Measurements from ENCODE around the gene KNOP1.
"Not testable (repeated sequence)": the region's sequence is repeated elsewhere in the genome, so short reads cannot be mapped to it uniquely, and the experiment has no call there.

DNA sequence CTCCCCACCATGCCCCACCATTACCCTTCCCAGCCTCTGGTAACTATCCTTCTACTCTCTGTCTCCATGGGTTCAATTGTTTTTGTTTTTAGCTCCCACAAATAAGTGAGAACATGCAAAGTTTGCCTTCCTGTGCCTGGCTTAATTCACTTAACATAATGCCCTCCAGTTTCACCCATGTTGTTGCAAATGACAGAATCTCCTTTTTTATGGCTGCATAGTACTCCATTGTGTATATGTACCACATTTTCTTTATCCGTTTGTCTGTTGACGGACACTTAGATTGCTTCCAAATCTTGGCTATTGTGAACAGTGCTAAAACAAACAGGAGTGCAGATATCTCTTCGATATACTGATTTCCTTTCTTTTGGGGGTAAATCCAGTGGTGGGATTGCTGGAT, 52.7 kb downstream of the KNOP1 start:
- TF ChIP-seq, protein P1, sequence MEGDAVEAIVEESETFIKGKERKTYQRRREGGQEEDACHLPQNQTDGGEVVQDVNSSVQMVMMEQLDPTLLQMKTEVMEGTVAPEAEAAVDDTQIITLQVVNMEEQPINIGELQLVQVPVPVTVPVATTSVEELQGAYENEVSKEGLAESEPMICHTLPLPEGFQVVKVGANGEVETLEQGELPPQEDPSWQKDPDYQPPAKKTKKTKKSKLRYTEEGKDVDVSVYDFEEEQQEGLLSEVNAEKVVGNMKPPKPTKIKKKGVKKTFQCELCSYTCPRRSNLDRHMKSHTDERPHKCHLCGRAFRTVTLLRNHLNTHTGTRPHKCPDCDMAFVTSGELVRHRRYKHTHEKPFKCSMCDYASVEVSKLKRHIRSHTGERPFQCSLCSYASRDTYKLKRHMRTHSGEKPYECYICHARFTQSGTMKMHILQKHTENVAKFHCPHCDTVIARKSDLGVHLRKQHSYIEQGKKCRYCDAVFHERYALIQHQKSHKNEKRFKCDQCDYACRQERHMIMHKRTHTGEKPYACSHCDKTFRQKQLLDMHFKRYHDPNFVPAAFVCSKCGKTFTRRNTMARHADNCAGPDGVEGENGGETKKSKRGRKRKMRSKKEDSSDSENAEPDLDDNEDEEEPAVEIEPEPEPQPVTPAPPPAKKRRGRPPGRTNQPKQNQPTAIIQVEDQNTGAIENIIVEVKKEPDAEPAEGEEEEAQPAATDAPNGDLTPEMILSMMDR (conservative IDR thresholded peaks at IDR 0.05; ENCODE audit: low read depth, low read length) = not testable (repeated sequence)
- not testable (repeated sequence) for TF ChIP-seq EZH2 (IDR thresholded peaks at IDR 0.05; ENCODE audit: borderline replicate concordance, low read depth, low read length, poor library complexity, severe bottlenecking)

All from A673 (cell line).